Activated CD4-positive, CD25-positive, alpha-beta regulatory T cell treated with anti-CD3 and anti-CD28 coated beads, Interleukin-2, amount 50 U/mL, for 16 hours (primary cell): Measurements from ENCODE around the gene PAOX.

Source experiments
- DNase-seq: peaks from one replicate; pipeline ENCODE4 v3.0.0-alpha.2; 2020; ENCODE audit warnings: low read depth, low spot score

The PAOX gene

GRCh38 chr10:133438711-133439273 is 59.7 kb downstream of the PAOX start:
- no peak for DNase-seq

DNA sequence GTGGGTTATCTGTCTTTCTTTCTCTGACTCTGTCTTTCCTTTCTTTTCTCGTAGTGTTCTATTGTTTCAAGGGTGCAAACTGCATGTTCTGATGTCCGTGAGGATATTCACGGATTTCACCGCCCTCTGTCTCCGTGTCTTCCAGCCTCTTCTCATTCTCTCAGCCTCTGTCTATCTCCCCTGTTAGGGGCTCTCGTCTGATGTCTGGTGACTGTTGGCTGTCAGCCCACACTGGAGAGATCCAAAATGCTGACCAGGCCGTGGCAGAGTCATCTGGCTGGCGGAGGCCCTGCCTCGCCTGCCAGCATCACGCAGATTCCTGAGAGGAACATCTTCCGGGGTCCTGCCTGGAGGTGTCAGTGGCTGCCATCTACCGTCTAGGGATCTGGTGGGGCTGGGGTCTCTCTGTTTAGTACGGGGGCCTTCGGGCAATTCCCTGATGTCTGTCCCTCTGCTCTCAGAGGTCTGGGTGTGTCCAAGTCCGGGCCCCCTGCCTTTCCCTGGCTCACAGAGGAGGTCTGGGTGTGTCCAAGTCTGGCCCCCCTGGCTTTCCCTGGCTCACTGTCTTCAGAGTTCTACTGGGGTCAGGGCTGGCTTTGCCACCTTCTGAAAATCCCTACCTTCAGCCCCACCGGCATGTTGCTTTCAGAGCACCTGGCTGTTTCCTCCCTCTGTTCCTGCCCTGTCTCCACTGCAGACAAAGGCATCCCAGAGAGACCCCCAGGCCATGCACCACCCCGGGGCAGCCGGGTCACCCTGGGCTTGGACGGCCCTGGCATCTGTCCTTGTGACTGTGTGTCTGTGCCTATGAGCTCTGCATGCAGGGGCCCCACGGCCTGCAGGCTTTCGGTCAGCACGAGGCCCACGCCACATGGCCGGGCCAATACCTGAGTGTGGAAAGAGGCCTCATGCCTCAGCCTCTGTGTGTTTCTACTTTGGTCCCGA is 60.7 kb downstream of the PAOX start:
- DNase-seq = no peak

GRCh38 chr10:133440633-133441285 is 61.7 kb downstream of the PAOX start:
- no peak for DNase-seq
